A549 treated with AZD9567 at 1 μM for 4 hours (cell line): Measurements from ENCODE around the gene NOD1. TPM values are rescaled to one million over a fixed set of nuclear protein-coding genes. Genes with fewer than 3 reads are reported as not detected.

ENCODE experiments used
- total RNA-seq: library from RNA; stranded (reverse); fragments of 200-300 nt; extraction: Qiagen RNA extraction; gene quantifications from 5 replicates; pipeline ENCODE4 v1.2.3, GENCODE V29; 2022; ENCODE audit not compliant: insufficient read depth

NOD1 gene
- 4.1 to 7.2 TPM (median 6.7 TPM) in 5 replicates for total RNA-seq

GRCh38 chr7:30478349-30479201 is at the start of gene NOD1:
NOD1 (minus strand) TSS chr7:30478784; CDS start chr7:30456921, 21,863 bp downstream.

GRCh38 chr7:30504301-30505173 is 26.0 kb upstream of the NOD1 start, which contains the start of gene GGCT:
GGCT (minus strand) TSS chr7:30504829; CDS start chr7:30504709, 120 bp downstream.

Other genes starting within 250 kb of the NOD1 start
- 3.0 to 6.7 TPM (median 6.0 TPM) in 5 replicates for gene ZNRF2, start 194.2 kb downstream of the NOD1 start, total RNA-seq
- 69.4 to 96.6 TPM (median 71.1 TPM) in 5 replicates for gene GGCT, start 26.0 kb upstream of the NOD1 start, total RNA-seq
- 131 to 199 TPM (median 147 TPM) in 5 replicates for gene GARS1, start 116.1 kb upstream of the NOD1 start, total RNA-seq
- 0.04 TPM in 1 of 5 replicates, not detected in the others for gene CRHR2, start 203.7 kb upstream of the NOD1 start, total RNA-seq